Ovary (tissue), 3 donors: ENCODE data around the gene ARSA.

Source experiments
- EP300 ChIP-seq: sonication (generic); formaldehyde crosslinking; IDR thresholded peaks from one replicate; pipeline ENCODE4 v1.6.1; 2017; ENCODE audit warnings: antibody characterized with exemption
- POLR2A ChIP-seq: fragments of 450-650 bp; IDR thresholded peaks from one replicate; pipeline ENCODE4 v1.6.1; 2017; ENCODE audit warnings: antibody characterized with exemption, mild to moderate bottlenecking, moderate library complexity
- TF ChIP-seq, protein P1 (sequence below), 3 donors: fragments of 450-650 bp in 2 of 3; fragments of 200-600 bp in 1 of 3; IDR thresholded peaks; one replicate each; pipeline versions ENCODE4 v1.5.1 to v1.8.0; 2016 to 2022; ENCODE audit warnings: antibody characterized with exemption in 3 of 3, mild to moderate bottlenecking in 1 of 3
- donor health status: DM: no; HTN: no; CAD: no.

DNA sequence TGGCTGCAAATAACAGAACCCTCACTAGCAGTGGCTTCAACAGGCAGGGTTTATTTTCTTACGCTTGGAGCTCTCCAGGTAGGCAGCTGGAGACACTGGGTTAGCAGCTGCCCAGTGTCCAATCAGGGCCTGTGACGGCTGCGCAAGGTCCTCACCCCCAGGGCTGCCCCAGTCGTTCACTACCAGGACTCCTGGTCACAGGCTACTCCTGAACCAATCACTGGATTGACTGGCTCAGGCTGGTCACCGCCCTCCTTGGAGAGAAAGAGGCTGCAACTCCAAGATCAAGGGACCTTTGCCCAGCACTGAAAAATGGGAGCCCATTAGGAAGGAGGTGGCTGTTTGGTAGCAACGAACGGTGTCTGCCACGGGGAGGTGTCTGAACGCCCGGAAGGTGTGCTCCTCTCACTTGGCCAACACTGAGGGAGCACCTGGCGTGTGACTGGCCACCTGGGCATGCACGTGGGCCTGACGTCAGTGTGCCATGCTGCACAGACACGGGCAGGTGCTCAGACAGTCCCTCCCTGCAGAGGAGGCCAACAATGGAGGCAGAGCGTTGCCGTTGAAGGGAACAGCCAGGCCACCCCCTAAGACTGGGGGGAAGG lies 5.1 kb downstream of the ARSA start:
- no peak for TF ChIP-seq POLR2A
- TF ChIP-seq, protein P1, sequence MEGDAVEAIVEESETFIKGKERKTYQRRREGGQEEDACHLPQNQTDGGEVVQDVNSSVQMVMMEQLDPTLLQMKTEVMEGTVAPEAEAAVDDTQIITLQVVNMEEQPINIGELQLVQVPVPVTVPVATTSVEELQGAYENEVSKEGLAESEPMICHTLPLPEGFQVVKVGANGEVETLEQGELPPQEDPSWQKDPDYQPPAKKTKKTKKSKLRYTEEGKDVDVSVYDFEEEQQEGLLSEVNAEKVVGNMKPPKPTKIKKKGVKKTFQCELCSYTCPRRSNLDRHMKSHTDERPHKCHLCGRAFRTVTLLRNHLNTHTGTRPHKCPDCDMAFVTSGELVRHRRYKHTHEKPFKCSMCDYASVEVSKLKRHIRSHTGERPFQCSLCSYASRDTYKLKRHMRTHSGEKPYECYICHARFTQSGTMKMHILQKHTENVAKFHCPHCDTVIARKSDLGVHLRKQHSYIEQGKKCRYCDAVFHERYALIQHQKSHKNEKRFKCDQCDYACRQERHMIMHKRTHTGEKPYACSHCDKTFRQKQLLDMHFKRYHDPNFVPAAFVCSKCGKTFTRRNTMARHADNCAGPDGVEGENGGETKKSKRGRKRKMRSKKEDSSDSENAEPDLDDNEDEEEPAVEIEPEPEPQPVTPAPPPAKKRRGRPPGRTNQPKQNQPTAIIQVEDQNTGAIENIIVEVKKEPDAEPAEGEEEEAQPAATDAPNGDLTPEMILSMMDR (IDR thresholded peaks at IDR 0.05) = no peak
- no peak for TF ChIP-seq EP300
